Fibroblast of peridontal ligament (primary cell): ENCODE data around the gene TTLL10.

Experiments used
- DNase-seq: peaks from one replicate; pipeline ENCODE4 v3.0.0-alpha.2; 2010; ENCODE audit errors: extremely low read depth

TTLL10 gene

DNA sequence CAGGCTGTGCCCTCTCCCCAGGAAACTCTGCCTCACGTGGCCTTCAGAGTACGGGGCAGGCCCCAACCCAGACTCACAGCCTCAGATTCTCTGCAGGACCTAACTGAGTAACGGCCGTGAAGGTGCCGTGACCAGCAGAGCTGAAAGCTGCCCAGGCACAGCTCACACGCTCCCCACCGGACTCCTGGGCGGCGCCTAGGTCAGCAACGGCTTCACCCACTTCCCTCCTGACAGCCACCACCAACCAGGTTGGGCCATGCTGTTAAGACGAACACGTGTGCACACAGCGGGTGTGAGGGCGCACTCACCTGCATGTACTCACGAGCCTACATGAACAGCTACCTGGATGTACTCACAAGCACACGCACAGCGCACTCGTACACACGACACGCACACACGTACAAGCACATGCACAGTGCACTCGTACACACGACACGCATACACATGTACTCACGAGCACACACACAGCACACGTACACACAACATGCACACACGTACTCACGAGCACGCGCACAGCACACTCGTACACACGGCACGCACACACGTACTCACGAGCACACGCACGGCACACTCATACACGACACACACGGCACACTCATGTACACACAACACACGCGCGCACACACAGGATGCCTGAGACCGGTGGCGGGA, 49.0 kb downstream of the TTLL10 start:
- no peak for DNase-seq

DNA sequence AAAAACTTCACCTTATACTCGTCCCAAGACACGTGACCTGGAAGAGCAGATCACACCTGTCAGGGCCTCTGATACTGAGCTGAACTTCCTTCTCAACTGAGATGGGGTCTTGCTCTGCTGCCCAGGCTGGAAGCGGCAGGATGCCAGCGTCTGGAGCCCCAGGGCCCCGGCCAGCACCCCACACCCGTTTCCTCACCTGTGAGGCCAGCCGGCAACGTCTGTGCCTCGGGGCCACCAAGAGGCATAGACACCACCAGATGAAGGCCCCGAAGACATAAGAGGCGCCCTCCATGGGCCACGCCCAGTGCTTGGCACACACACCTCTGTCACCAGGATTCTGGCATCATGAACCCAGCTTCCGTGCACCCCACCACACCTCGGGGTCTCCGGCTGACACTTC, 49.6 kb downstream of the TTLL10 start:
- DNase-seq: no peak

DNA sequence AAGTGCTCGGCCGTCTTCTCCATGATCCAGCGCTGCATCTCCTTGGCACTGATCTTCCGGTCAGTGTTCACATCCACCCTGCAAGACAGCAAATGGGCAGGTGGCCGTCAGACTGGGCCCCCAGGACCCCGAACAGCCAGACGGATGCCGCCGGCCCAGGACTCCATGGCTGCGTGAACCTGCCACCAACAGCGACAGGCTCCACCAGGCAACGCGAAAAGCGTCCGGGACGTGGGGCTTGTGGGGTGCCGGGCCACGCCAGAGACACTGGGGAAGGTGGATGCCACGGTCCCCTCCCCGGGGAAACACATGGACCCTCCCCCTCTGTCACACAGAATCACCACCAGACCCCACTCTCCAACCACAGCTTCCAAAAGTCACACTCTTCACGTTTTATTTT, 50.2 kb downstream of the TTLL10 start:
- no peak for DNase-seq

DNA sequence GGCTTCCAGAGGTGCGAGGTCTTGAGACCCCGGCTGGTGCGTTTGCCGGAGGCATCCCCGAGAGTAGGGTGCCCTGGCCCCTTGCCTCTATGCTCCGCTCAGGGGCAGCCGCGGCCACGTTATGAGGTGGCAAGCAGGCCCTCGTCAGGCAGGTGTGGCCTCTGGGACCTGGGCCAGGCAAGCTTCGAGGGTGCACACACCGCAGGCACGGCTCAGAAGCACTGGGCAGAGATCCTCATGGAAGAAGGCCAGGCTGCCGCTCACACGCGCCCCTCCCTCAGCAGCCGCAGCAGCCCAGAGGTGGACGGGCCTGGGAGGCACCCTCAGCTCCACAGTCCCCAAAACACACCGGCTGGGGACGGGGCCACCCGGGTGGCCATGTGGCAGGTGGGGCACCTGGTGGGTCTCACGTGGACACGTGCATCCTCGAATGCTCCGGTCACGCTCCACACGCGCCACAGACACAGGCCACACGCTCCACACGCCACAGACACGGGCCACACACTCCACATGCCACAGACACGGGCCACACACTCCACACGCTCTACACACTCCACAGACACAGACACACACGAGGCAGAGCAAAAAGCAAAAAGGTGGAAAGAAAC, 51.7 kb downstream of the TTLL10 start:
- no peak for DNase-seq

DNA sequence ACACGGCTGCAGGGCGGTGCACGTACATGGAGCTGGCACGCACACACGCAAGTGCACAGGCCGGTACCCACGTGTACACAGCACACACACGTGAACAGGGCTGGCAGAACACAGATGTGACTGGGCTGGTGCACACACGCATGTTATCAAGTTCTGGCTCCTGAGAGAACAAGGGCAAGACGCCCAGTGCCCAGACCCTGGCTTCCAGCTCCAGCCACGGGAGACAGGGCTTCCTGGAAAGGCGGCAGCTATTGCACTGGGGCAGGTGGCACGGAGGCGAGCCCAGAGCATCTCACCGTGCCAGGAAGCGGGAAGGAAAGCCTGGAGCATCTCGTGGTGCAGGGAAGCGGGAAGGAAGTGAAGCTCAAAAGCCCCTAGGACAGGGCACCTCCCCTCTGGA, 52.2 kb downstream of the TTLL10 start:
- DNase-seq: no peak

DNA sequence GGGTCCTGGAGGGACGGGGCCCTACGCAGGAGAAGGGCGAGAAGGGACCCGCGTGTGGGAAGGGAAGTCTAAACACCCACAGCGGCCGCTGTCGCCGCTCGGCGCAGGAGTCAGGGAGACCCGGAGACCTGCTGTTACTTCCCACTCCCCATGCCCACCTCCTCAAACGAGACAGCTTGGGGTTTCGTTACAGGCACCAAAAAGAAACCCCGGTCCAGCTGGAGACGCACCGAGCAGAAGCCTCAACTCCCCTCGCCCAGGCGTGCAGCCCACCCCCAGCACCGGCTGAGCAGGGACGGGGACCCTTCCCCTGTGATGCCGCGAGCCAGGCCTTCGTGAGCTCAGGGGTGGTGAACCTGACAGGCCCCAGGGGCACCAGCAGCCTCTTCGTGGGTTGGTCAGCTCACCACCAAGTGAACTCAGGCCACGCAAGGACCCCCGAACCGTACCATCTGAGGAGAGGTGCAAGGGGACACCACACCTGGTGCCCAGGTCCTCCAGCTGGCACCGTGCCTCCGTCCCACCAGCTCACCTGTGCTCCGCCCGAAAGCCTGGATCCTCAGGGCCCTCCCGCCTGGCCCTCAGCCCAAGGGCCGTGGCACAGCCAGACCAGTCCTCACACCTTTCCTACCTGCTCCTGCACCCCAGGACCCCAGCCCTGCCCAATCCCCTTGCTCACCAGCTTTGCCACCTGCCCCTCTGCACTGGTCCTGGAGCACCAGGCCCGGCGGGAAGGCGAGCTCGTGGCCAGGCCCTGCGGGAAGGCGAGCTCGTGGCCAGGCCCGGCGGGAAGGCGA, 53.1 kb downstream of the TTLL10 start:
- no peak for DNase-seq

DNA sequence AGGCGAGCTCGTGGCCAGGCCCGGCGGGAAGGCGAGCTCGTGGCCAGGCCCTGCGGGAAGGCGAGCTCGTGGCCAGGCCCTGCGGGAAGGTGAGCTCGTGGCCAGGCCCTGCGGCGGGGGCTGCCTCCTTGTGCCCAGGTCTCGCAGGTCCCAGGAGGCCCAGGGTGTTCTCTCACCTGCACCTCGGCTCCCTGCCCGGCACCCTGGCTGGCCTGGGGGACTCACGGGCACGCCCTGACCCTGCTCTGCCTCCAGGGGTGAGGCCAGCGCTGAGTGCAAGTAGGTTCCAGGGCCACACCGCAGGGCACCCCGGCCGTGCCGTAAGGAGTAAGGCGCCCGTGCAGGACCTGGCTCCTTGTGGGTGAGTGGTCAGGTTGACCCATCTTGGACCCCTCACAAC, 53.7 kb downstream of the TTLL10 start:
- DNase-seq: no peak

DNA sequence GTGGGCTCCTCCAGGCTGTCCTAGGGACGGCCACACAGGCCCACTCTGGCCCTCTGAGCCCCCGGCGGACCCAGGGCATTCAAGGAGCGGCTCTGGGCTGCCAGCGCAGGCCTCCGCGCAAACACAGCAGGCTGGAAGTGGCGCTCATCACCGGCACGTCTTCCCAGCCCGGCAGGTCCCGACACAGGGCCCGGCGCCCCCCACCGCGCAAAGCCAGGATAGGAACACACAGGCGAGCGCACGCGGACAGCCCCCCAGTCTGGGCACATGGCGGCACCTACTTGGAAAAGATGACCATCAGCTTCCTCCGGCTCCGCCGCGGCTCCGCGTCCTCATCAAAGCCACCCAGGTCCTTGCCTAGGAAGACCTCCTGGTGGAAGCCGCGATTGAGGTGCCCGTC, 54.5 kb downstream of the TTLL10 start:
- no peak for DNase-seq

DNA sequence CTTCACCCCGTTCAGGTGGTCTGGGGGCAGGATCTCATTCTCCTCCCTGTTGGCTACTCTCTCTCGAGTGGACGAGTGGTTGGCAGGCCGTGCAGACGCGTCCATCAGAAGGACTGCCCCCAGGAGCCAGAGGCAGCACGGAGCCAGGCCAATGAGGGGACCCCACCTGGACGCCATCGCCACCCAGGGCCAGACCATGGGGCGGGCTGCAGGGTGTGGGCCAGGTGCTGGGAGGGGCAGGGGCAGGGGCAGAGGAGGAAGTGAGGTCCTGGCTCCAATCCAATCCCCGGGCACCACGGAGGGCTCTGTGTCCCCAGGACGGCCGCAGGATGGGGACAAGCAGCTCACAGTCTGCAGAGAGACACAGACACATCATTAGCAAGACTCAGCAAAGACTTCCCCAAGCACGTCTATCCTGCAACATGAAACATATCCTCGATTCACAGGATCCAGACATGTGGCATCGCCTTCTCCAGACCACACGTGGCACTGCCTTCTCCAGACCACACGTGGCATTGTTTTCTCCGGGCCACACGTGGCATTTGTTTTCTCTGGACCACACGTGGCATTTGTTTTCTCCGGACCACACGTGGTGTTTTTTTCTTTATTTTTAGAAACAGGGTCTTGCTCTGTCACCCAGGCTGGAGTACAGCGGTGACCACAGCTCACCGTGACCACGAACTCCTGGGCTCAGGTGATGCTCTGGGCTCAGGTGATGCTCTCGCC, 55.1 kb downstream of the TTLL10 start:
- no peak for DNase-seq

DNA sequence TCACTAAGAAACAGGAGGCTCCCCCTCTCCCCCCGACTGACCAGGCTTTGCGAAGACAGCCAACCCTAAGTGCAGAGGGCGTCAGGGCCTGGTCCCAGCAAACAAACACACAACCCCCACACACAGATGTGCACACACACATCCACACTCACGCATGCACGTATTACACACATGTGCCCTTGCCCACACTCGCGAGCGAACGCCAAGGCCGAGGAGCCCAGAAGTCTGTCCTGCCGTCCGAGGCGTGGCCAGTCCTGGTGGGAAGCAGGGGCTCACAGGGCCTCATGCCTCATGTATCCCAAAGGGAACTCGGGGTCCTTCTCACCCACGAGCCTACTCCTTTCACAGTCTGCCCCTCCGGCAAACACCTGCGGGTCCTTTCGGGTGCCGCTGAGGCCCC, 56.1 kb downstream of the TTLL10 start:
- no peak for DNase-seq

DNA sequence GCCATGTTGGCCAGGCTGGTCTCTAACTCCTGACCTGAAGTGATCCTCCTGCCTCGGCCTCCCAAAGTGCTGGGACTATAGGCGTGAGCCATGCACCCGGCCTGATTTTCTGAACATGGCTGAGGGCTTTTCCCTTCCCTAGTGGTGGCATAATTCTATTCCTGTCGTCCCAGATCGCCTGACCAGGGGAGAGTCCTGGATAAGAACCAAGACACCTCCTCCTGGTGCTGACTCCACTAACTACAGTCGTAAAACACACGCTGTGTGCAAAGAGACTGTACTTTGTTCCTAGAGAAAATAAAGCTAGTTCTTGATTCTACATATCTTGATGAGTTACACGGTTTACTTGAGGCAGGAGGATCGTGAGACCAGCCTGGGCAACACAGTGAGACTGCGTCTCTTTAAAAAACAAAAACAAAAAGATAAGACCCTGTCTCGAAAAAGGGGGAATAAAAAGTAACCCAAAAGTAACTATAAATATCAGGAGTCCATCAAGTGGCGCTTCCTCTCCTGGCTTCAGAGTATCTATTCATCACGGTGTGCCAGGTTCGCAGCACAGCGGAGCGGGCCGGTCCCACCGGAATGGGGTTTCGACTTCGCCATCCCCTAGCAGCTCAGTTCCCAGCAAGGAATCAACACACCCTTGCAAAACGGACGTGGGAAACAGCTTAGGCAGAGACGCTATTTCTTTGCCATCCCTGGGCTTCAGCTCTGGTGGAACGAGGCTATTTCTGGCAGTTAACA, 57.1 kb downstream of the TTLL10 start:
- DNase-seq: peak; percentile 69

DNA sequence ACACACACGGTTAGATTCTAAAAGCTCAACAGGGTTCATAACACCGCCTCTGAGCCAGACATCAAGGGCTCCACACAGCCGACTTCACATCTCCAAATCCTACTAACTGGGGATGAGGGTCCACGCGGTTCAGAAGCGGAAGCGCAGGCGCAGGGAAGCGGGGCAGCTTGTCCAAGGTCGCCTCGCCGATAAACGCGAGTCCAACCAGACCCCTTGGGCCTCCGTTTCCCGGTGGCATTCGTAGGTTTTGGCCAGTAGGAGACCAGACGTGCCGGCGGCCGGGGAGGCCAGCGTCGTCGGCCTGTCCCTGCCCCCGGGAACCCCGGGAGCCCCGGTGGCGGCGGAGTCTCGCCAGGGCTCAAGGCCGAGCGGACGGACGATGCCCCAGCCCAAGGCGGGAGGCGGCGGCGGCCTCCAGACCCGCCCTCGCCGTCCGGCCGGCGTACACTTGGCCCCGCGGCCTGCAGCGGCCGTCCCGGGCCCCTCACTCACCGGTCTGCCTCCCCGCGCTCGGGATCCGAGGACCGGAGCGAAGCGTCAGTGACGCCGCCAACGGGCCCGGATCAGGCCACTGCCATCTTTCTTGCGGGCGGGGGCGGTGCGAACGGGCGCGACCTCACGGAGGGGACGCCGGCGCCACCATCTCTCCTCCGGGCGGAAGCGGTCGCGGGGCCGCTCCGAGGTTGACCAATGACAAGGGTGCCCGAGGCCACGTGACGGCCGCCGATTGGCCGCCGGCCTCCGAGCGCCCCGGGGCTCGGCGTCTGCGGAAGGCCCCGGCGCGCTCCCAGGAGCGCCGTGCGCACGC, 57.9 kb downstream of the TTLL10 start, which contains the start of gene SDF4:
SDF4 (minus strand) TSS at position 602 of the 808 bp plus-strand sequence. CDS start 3,229 bp downstream, outside the sequence.
- peak; percentile 94 for DNase-seq

DNA sequence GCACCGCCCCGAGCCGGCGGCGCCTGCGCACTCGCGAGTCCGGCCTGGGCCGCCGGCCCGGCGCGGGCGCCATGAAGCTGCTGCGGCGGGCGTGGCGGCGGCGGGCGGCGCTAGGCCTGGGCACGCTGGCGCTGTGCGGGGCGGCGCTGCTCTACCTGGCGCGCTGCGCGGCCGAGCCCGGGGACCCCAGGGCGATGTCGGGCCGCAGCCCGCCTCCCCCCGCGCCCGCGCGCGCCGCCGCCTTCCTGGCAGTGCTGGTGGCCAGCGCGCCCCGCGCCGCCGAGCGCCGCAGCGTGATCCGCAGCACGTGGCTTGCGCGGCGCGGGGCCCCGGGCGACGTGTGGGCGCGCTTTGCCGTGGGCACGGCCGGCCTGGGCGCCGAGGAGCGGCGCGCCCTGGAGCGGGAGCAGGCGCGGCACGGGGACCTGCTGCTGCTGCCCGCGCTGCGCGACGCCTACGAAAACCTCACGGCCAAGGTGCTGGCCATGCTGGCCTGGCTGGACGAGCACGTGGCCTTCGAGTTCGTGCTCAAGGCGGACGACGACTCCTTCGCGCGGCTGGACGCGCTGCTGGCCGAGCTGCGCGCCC, 58.6 kb downstream of the TTLL10 start, which contains the start of gene B3GALT6:
B3GALT6 (plus strand) TSS at position 30 of the 588 bp plus-strand sequence; CDS start at position 72, 42 bp downstream.
- no peak for DNase-seq

DNA sequence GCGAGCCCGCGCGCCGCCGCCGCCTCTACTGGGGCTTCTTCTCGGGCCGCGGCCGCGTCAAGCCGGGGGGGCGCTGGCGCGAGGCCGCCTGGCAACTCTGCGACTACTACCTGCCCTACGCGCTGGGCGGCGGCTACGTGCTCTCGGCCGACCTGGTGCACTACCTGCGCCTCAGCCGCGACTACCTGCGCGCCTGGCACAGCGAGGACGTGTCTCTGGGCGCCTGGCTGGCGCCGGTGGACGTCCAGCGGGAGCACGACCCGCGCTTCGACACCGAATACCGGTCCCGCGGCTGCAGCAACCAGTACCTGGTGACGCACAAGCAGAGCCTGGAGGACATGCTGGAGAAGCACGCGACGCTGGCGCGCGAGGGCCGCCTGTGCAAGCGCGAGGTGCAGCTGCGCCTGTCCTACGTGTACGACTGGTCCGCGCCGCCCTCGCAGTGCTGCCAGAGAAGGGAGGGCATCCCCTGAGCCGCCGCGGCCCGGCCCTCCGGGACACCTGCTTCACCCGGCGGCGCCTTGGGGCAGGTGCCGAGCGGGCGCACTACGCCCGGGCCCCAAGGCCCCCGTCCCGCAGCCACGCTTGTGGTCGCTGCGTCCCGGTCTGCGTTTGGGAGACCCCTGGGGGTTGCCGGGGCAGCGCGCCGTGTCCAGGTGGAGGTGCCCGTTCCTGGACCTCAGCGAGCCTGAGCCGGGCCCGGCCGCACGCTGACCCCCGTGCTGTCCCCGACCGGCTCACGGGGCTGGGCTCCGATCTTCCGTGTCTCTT, 59.3 kb downstream of the TTLL10 start:
- no peak for DNase-seq

DNA sequence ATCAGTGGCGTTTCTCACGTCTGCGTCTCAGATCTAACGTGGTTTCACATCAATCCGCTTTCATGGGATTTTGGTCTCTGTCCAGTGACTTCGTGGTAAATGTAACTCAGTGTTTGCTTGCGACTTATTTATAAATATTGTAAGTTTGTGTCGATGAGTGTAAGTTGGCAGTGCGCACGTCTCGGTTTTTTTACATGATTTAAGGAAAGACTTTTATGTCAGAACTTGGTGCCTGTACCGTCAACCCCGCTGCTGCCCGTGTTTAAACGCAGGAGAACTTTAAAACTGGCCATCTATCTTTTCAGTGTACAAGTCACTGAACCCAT, 59.9 kb downstream of the TTLL10 start:
- no peak for DNase-seq

DNA sequence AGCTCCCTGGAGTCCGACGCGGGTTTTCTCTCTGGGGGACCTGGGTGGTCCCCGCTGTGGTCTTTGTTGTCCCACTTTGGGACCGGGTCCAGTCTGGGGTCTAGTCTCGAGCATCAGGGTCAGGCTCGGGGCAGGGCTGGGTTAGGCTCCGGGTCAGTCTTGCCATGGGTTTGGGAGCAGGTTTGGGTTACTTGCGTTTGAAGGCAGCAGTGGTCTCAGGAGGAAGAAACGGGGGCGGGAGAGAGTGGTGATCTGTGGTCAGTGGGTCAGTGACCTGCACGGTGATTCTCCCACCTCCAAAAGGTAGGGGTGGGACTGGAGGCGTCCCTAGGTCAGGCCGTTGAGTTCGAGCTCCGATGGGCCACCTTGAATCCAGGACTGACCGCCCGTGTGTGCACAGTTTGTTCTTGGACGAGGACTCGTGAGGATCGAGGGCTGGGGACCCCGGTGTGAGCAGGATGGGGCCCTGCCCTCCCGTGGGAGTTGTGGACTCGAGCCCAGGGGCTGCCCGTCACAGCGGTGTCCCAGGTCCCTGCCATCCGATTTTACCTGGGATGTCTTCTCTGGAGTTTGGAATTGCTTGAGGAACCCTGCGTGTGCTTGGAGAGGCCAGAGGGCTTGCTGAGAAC, 60.6 kb downstream of the TTLL10 start:
- DNase-seq: no peak

DNA sequence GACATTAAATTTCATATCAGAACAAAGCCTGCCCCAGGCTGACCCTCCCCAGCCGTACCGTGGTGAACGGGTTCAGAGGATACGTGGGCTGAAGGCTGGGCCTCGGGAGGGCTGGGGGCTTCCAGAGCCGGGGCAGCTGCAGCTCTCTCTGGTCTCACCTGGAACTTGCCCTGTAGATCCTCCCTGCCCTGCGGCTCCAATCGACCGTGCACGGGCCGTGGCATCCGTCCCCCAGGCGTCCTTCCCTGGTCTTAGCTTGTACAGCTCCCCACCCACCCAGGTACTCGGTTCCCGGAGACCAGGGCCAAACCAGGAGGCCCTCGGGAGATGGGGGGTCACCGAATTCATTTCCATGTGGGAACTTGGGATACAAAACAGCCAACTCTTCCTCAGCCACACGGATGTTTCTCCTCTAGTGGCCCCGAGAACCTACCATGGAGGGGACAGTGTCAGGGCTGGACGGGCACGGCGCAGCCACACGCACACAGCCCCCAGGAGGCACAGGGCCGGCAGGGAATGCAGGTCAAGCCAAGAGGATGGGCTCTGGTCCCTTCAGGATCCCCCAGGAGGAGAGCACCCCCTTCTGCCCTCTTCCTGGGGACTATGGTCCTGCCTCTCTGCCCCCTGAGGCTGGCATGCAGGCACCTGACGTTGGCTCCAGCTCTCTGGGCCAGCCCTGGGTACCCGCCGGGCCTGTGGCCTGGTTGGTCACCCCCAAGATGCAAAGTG, 61.5 kb downstream of the TTLL10 start:
- no peak for DNase-seq

DNA sequence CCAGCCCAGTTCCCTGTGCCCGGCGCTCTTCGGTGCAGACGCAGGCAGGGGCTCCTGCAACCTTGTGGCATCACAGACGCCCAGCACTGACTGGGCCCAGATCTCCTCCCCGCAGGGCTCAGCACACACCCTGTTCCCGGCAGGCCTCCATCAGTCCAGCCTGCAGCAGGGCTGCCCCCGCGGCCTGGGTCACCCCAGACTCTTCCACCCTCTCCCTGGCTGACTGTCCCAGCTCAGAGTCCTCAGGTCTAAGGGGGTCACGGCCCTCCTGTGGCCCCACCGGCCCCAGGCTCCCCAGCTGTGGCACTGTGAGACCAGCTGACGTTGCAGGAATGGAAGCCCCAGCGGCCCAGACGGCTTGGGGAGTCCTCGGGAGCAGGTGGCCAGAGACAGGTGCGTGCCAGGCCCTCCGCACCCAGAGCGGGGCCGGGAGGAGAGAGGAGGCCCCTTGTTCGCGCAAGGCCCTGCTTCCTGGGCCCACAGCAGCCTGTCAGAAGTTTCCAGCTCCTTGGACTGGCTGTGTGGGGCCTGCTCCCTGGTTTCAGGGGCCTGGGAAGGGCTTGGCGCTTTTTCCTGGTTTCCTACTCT, 62.6 kb downstream of the TTLL10 start:
- DNase-seq: no peak
